Hypothalamus (tissue), 51 donors: ENCODE results near the gene SLC12A7.
"Not testable (repeated sequence)": the region's sequence is repeated elsewhere in the genome, so short reads cannot be mapped to it uniquely, and the experiment has no call there.

Experiments
- DNase-seq, 51 donors: peaks; one replicate each; lab custom pipeline; 2025; lab: John Stamatoyannopoulos, UW

The SLC12A7 gene

GRCh38 chr5:1029945-1030625, 81.8 kb downstream of the SLC12A7 start:
- DNase-seq = no peak

- DNase-seq = no peak
Observed at GRCh38 chr5:1029282-1029944, 82.5 kb downstream of the SLC12A7 start.

GRCh38 chr5:1028481-1029281, 83.2 kb downstream of the SLC12A7 start:
- DNase-seq = no peak

- DNase-seq = no peak
Observed at GRCh38 chr5:1027631-1028441, 84.0 kb downstream of the SLC12A7 start.

- no peak for DNase-seq
Observed at GRCh38 chr5:1026700-1027621, 84.9 kb downstream of the SLC12A7 start.

GRCh38 chr5:1021969-1022336, 89.9 kb downstream of the SLC12A7 start:
- DNase-seq = not testable (repeated sequence)

GRCh38 chr5:1021136-1021968, 90.5 kb downstream of the SLC12A7 start:
- no peak for DNase-seq

- DNase-seq = no peak
Observed at GRCh38 chr5:1020452-1020961, 91.4 kb downstream of the SLC12A7 start.

- DNase-seq = no peak
Observed at GRCh38 chr5:1019001-1019905, 92.6 kb downstream of the SLC12A7 start.

- no peak for DNase-seq
Observed at GRCh38 chr5:1018596-1018995, 93.3 kb downstream of the SLC12A7 start.

- DNase-seq = no peak
Observed at GRCh38 chr5:1017691-1018455, 94.0 kb downstream of the SLC12A7 start.

GRCh38 chr5:1017056-1017455, 94.8 kb downstream of the SLC12A7 start:
- DNase-seq = no peak

- DNase-seq = no peak
Observed at GRCh38 chr5:1016476-1016875, 95.4 kb downstream of the SLC12A7 start.

- peak in 24 of 51 donors; percentile 4 to 58 (median 30) for DNase-seq
Observed at GRCh38 chr5:1016036-1016435, 95.8 kb downstream of the SLC12A7 start.

GRCh38 chr5:1015507-1015906, 96.4 kb downstream of the SLC12A7 start:
- DNase-seq = no peak

GRCh38 chr5:1014781-1015221, 97.1 kb downstream of the SLC12A7 start:
- DNase-seq = no peak

- DNase-seq = no peak
Observed at GRCh38 chr5:1014346-1014745, 97.5 kb downstream of the SLC12A7 start.
